ENCODE results near the gene TXNDC8.

TXNDC8 gene

GRCh38 chr9:110276781-110277180 is 60.9 kb downstream of the TXNDC8 start:
- DNase-seq, result no peak

DNA sequence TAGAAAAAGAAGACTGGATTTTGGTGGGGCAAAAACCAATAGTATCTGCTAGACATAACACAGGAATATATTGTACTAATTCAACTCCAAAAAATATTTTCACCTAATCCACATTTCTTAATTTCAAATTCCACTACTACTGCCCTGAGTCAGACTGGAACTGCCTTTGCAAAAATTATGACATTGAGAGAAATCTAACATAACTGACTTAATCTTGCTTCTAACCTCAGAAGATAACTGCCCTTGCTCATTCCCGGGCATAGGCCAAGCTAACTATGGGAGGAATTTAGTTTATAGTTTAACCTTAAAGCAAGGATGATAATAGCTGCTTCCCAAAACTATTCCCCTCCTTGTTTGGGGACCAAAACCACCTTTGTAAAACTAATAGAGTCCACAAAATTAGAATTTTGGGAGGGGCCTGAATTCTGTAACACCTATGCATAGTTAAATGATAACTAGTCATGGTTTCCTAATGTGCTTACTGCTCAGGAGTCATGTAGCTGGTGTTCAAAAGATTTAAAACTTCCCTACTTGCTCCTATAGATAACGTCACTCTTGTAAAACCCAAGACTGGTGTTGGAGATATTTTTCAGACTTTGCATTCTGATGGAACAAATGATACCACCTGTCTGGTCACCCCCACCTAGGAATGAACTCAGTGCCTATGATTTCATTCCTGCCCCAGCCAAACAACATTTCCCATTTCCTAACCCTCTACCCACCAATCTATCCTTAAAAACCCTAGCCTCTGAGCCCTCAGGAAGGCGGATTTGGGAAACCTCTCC is 67.3 kb downstream of the TXNDC8 start:
- DNase-seq, result no peak

GRCh38 chr9:110266795-110267194 is 70.9 kb downstream of the TXNDC8 start:
- no peak for DNase-seq

GRCh38 chr9:110261632-110262031 is 76.0 kb downstream of the TXNDC8 start:
- no peak for DNase-seq

GRCh38 chr9:110260911-110261310 is 76.8 kb downstream of the TXNDC8 start:
- DNase-seq, result no peak

DNA sequence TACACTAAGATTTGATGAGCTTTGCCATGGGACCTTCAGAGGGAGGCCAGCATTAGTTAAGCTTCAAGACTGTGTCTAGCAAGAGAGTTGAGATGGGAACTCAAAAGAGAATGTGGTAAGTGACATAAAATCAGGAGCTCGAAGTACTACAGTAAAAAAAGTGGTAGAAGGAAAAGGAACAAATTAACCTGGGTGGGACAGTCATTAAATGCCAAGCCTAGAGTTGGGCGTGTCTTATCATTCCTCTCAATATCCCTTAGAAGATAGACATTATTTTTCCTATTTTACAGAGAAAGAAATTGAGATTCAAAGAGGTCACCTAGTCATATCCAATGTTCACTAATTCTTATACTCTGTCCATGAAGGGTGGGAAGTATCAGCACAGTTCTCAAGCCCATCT is 78.1 kb downstream of the TXNDC8 start:
- no peak for DNase-seq

DNA sequence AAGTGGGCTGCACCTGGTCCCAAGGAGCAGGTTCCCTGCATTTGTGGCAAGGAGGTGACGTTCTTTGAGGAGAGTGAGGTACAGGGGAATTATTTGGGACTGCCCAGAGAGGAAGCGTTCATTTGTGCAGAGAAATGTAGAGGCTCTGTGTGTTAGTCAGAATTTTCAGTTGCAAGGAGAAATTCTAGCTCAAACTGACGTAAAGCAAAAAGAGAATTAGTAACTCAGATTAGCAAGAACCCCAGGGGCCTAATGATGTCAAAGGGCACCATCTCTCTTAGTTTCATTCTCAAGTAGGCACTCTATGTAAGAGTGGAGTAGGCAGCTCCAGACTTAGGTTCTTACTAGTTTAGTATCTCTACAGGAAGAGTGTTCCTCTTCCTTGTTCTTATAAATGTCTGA is 79.0 kb downstream of the TXNDC8 start:
- no peak for DNase-seq

DNA sequence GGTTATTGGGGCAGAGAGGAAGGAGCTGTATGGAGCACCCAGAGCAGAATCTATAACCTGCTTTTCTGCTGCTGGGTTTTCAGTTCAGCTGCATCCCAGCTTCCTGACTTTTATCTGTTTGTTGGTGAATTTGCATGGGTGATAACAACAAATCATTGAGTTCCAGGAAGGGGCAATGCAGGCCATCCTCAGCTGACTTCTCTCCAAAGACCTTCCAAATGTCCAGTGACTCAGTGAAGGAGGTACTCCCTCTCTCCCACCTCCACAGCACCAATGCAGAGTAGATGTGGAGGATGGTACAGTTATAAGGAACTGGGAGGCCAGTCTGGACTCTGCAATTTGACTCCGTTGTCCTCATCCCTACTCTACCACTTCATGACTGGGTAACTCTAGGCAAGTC is 79.7 kb downstream of the TXNDC8 start:
- no peak for DNase-seq

GRCh38 chr9:110257097-110257841 is 80.4 kb downstream of the TXNDC8 start:
- no peak for DNase-seq

DNA sequence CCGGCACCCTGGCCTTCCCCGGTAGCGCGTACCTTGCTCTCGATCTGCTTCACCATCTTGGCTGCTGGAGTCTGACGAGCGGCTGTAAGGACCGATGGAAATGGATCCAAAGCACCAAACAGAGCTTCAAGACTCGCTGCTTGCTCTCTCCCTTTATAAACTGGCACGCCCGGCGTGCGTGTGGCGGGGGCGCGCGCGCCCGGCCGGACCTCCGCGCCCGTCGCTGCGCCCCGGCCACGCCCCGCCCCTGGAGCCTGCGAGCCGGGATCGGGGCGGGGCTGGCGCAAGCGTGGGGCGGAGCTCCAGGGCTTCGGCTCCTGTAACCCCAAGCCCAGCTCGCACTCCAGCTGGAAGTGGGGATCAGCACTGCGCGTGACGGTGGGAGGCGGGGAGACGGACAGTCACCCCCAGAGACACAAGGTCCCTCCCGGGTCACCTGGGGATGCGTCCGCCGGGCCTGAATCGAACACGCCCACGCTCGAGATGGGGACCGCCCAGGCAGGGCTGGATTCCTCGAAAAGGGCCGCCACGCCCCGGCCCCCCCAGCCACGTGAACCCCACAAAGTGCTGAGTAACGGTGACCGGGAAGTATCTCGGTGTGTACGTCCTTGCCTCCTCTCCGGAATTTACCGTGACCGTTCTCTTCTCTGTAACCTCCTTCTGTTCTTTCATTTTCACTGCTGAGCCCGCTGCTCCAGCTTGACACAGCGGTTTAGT is 81.1 kb downstream of the TXNDC8 start, which contains the start of gene TXN:
Gene TXN, minus strand, starts transcription at position 128 of the 717 bp plus-strand sequence. Its CDS starts 72 bp downstream, at position 56.
- DNase-seq, result peak; percentile 79

- DNase-seq, result peak; percentile 24
Observed at GRCh38 chr9:110255463-110256379, 81.9 kb downstream of the TXNDC8 start.

GRCh38 chr9:110255034-110255462 is 82.6 kb downstream of the TXNDC8 start:
- no peak for DNase-seq

- no peak for DNase-seq
Observed at GRCh38 chr9:110254500-110254899, 83.2 kb downstream of the TXNDC8 start.
